OCI-LY3 (cell line): ENCODE measurements around the gene HES6.

Experiments used
- H2AFZ ChIP-seq: fragments of 200-600, 300-600 bp; shearing (Covaris generic); 2 replicates; pipeline ENCODE4 v1.6.0; 2014; ENCODE audit warnings: antibody characterized with exemption, low read depth, low read length
- H3K27ac ChIP-seq: fragments of 200-600, 300-600 bp; sonication (generic); 2 replicates; pipeline ENCODE4 v1.5.1; 2014; ENCODE audit warnings: mild to moderate bottlenecking, low read length, moderate library complexity, mixed read lengths
- H3K27me3 ChIP-seq: fragments of 200-600, 300-600 bp; sonication (generic); 2 replicates; pipeline ENCODE4 v1.6.1; 2014; ENCODE audit warnings: low read depth, low read length, mixed read lengths
- H3K36me3 ChIP-seq: fragments of 200-600, 300-600 bp; sonication (generic); replicated peaks from 2 replicates; pipeline ENCODE3; 2014; ENCODE audit warnings: low read depth, low read length, mixed read lengths
- H3K4me1 ChIP-seq: fragments of 300-600, 200-600 bp; sonication (generic); 2 replicates; pipeline ENCODE4 v1.6.1; 2014; ENCODE audit warnings: low read length, mixed read lengths
- H3K4me2 ChIP-seq: fragments of 200-600, 300-600 bp; sonication (generic); 2 replicates; pipeline ENCODE4 v1.6.1; 2014; ENCODE audit warnings: low read length, mixed read lengths
- H3K4me3 ChIP-seq: fragments of 300-600, 200-600 bp; sonication (generic); 2 replicates; pipeline ENCODE4 v1.5.1; 2014; ENCODE audit warnings: antibody characterized with exemption, mild to moderate bottlenecking, low read length, moderate library complexity
- H3K79me2 ChIP-seq: fragments of 300-600, 200-600 bp; shearing (Covaris generic); 2 replicates; pipeline ENCODE4 v1.6.1; 2014; ENCODE audit warnings: mild to moderate bottlenecking, low read length, mixed read lengths
- H3K9ac ChIP-seq: fragments of 300-600, 200-600 bp; shearing (Covaris generic); 2 replicates; pipeline ENCODE4 v1.6.0; 2014; ENCODE audit warnings: mild to moderate bottlenecking, low read length, moderate library complexity
- H3K9me3 ChIP-seq: fragments of 200-600, 300-600 bp; shearing (Covaris generic); 2 replicates; pipeline ENCODE4 v1.6.1; 2014; ENCODE audit warnings: low read length, mixed read lengths; ENCODE audit not compliant: insufficient read depth
- H4K20me1 ChIP-seq: fragments of 200-600, 300-600 bp; sonication (generic); 2 replicates; pipeline ENCODE4 v1.6.1; 2016; ENCODE audit warnings: low read length, mixed read lengths; ENCODE audit not compliant: insufficient read depth
- EZH2phosphoT487 ChIP-seq: fragments of 200-600 bp; shearing (Covaris generic); IDR thresholded peaks from 2 replicates; pipeline ENCODE4 v1.6.1; 2018; ENCODE audit warnings: antibody characterized with exemption, mixed run types, low read depth
- TF ChIP-seq, protein P1 (sequence below): fragments of 200-600, 300-600 bp; sonication (generic); IDR thresholded peaks from 2 replicates; pipeline ENCODE4 v1.5.1; 2014; ENCODE audit warnings: antibody characterized with exemption, low read length, low read depth

Gene HES6

DNA sequence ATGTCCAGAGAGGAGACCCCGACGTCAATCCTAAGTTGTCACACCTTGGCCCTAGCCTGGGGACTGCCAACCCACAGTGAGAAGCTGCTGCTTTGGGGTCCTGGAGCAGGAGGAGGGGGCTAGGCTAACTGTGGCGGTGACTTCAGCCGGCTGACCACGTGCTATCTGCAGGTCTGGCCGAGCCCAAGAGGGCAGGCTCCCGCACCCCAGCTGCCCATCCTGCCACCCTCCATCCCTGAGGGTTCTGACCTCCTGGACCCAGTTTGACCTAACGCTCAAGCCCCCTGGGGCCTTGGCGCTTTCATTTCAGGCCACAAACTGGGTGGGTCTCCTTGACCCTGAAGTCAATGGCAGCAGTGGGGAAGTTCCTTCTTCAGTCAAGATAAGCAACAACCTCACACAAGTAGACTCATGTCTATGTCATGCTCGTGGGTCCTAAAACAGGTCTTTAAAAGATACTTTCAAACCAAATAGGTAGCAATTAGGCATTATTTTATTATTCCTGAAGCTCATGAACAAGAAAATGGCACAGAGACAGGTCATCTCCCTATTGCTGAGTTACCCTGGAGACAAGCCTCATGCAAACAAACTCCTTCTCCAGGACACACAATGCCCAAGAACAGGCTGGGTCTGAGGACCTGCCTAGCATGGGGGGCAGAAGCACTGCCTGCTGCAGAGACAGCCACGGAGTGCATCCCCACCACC lies 2.3 kb downstream of the HES6 start:
- no peak overlapping the region for H3K4me3 ChIP-seq
- no peak overlapping the region for H2AFZ ChIP-seq
- H4K20me1 ChIP-seq = no peaks in the 10 kb centered on the region
- H3K27ac ChIP-seq = no peak overlapping the region
- H3K9ac ChIP-seq = no peak overlapping the region
- H3K4me1 ChIP-seq = no peaks in the 10 kb centered on the region
- no peaks in the 10 kb centered on the region for H3K27me3 ChIP-seq
- no peaks in the 10 kb centered on the region for H3K9me3 ChIP-seq
- H3K79me2 ChIP-seq = no peaks in the 10 kb centered on the region
- no peaks in the 10 kb centered on the region for H3K36me3 ChIP-seq
- H3K4me2 ChIP-seq = no peak overlapping the region
- TF ChIP-seq, protein P1, sequence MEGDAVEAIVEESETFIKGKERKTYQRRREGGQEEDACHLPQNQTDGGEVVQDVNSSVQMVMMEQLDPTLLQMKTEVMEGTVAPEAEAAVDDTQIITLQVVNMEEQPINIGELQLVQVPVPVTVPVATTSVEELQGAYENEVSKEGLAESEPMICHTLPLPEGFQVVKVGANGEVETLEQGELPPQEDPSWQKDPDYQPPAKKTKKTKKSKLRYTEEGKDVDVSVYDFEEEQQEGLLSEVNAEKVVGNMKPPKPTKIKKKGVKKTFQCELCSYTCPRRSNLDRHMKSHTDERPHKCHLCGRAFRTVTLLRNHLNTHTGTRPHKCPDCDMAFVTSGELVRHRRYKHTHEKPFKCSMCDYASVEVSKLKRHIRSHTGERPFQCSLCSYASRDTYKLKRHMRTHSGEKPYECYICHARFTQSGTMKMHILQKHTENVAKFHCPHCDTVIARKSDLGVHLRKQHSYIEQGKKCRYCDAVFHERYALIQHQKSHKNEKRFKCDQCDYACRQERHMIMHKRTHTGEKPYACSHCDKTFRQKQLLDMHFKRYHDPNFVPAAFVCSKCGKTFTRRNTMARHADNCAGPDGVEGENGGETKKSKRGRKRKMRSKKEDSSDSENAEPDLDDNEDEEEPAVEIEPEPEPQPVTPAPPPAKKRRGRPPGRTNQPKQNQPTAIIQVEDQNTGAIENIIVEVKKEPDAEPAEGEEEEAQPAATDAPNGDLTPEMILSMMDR = no peak
- no peak for TF ChIP-seq EZH2phosphoT487

DNA sequence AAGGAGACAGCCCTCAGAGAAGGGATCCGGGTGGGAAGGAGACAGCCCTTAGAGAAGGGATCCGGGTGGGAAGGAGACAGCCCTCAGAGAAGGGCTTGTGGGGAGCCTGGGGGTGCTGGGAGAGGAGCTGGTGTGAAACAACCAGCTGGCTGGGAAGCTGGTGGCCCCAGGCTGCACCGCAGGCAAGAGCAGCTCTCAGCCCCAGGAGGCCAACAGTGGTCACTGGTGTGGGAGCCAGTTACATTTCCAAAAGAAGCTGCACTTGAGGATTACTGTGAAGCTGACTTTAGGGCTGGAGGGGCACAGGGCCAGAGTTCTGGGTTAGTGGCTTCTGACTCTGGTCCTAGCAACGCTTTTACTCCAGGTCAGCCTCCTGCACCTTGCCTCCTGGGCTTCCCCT lies 3.3 kb downstream of the HES6 start:
- Histone ChIP-seq H3K4me2 (no peak overlapping the region), H2AFZ (no peak overlapping the region), H4K20me1 (no peaks in the 10 kb centered on the region), H3K9me3 (no peaks in the 10 kb centered on the region), H3K36me3 (no peaks in the 10 kb centered on the region), H3K4me3 (no peak overlapping the region), H3K27me3 (no peaks in the 10 kb centered on the region), H3K27ac (no peak overlapping the region), H3K4me1 (no peaks in the 10 kb centered on the region), H3K79me2 (no peaks in the 10 kb centered on the region), H3K9ac (no peak overlapping the region)
- no peak for TF ChIP-seq EZH2phosphoT487
- TF ChIP-seq, protein P1 = no peak

DNA sequence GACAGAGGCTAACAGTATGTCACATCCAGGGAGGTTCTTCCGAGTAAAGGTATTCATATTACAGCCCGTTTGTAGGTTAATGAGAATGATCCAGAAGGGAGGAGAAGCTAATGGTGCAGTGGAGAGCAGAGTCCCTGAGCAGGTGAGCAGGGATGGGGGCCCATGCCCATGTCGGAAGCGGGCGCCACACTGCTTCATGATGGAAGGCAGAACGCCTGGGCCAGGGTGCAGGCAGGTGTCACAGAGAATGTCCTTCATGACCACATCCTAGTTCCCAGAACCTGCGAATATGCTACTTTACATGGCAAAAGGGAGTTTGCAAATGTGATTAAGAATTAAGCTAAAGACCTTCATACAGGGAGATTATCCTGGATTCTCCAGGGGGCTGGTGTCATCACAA lies 4.0 kb downstream of the HES6 start:
- no peak for TF ChIP-seq EZH2phosphoT487
- TF ChIP-seq, protein P1 = no peak
- Histone ChIP-seq H3K27me3 (no peaks in the 10 kb centered on the region), H3K4me3 (no peak overlapping the region), H3K9ac (no peak overlapping the region), H3K36me3 (no peaks in the 10 kb centered on the region), H3K4me1 (no peaks in the 10 kb centered on the region), H4K20me1 (no peaks in the 10 kb centered on the region), H3K27ac (no peak overlapping the region), H3K4me2 (no peak overlapping the region), H2AFZ (no peak overlapping the region), H3K9me3 (no peaks in the 10 kb centered on the region), H3K79me2 (no peaks in the 10 kb centered on the region)

DNA sequence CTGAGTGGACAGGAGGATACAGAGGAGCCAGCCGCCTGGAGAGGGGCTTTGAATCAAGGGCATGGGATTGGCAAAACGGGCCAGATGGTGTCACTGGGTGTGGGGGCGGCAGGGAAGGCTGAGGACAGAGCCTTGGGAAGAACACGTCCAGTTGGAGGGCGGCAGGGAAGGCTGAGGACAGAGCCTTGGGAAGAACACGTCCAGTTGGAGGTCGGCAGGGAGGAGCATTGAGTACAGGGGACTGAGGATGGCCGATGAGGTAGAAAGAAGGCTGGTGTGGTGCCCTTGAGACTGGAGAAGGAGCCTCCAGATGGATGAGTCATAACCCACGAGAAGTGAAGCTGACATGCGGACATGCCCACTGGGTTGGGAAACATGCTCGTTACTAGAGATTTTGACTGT lies 4.5 kb downstream of the HES6 start:
- Histone ChIP-seq H3K4me1 (no peaks in the 10 kb centered on the region), H3K4me2 (no peak overlapping the region)

More for the DNA sequence above, 4.5 kb downstream of the HES6 start:
- H2AFZ ChIP-seq = no peak overlapping the region
- H3K9me3 ChIP-seq = no peaks in the 10 kb centered on the region
- no peaks in the 10 kb centered on the region for H3K79me2 ChIP-seq
- H3K27ac ChIP-seq = no peak overlapping the region
- no peaks in the 10 kb centered on the region for H4K20me1 ChIP-seq
- no peaks in the 10 kb centered on the region for H3K27me3 ChIP-seq
- H3K9ac ChIP-seq = no peak overlapping the region
- no peak for TF ChIP-seq EZH2phosphoT487
- TF ChIP-seq, protein P1 = no peak
- H3K4me3 ChIP-seq = no peak overlapping the region
- H3K36me3 ChIP-seq = no peaks in the 10 kb centered on the region
